K562 (cell line): Measurements from ENCODE around the gene PIK3R2. TPM values are rescaled to one million over a fixed set of nuclear protein-coding genes. Genes with fewer than 3 reads are reported as not detected.

Source experiments
- BCLAF1 ChIP-seq, 2 experiments: fragments of 450-650 bp in 1 of 2; IDR thresholded peaks; 2 replicates each; pipeline ENCODE4 v1.6.1; 2011 to 2017; ENCODE audit warnings: low read depth in 2 of 2, antibody characterized with exemption in 1 of 2, borderline replicate concordance in 1 of 2, low read length in 1 of 2, mild to moderate bottlenecking in 1 of 2, mixed read lengths in 1 of 2; ENCODE audit not compliant: control insufficient read depth in 1 of 2
- BRCA1 ChIP-seq, 2 experiments: fragments of 450-650 bp in 1 of 2; sonication (generic) in 1 of 2; formaldehyde crosslinking in 1 of 2; IDR thresholded peaks; 2 replicates each; pipeline versions ENCODE4 v1.5.0 to v1.6.1; 2017 to 2020; ENCODE audit warnings: mild to moderate bottlenecking in 1 of 2, missing genetic modification reagents in 1 of 2
- CTBP1 ChIP-seq: fragments of 450-650 bp; IDR thresholded peaks from 2 replicates; pipeline ENCODE4 v1.6.1; 2016; ENCODE audit warnings: borderline replicate concordance
- DACH1 ChIP-seq: fragments of 450-650 bp; IDR thresholded peaks from 2 replicates; pipeline ENCODE4 v1.6.1; 2018; ENCODE audit not compliant: partially characterized antibody
- E2F1 ChIP-seq: sonication (generic); formaldehyde crosslinking; IDR thresholded peaks from 2 replicates; pipeline ENCODE4 v1.8.1; 2023; ENCODE audit warnings: mild to moderate bottlenecking, missing genetic modification reagents, moderate library complexity
- FIP1L1 ChIP-seq: fragments of 200-400 bp; formaldehyde crosslinking; IDR thresholded peaks from 2 replicates; pipeline ENCODE4 v1.6.1; 2018; ENCODE audit warnings: mild to moderate bottlenecking, low read depth, low read length; ENCODE audit not compliant: poor library complexity, severe bottlenecking
- JUN ChIP-seq, 2 experiments: sonication (generic) in 1 of 2; formaldehyde crosslinking in 1 of 2; IDR thresholded peaks; 2 replicates each; pipeline versions ENCODE4 v1.6.1 to v1.8.0; 2012 to 2022; ENCODE audit warnings: borderline replicate concordance in 2 of 2, mild to moderate bottlenecking in 2 of 2, improper control_type of control experiment in 1 of 2, low read depth in 1 of 2, low read length in 1 of 2, missing genetic modification reagents in 1 of 2
- MED1 ChIP-seq: sonication (generic); formaldehyde crosslinking; IDR thresholded peaks from 2 replicates; pipeline ENCODE4 v1.8.1; 2023; ENCODE audit warnings: missing genetic modification reagents, borderline replicate concordance
- MNT ChIP-seq, 2 experiments: fragments of 450-650 bp; conservative IDR thresholded peaks; 2 replicates each; pipeline ENCODE4 v1.6.1; 2017; ENCODE audit warnings: mild to moderate bottlenecking in 2 of 2, moderate library complexity in 2 of 2
- POLR2A ChIP-seq: fragments of 450-650 bp; conservative IDR thresholded peaks from 2 replicates; pipeline ENCODE4 v1.6.1; 2016
- SAFB ChIP-seq: fragments of 200-400 bp; formaldehyde crosslinking; IDR thresholded peaks from 2 replicates; pipeline ENCODE4 v1.6.1; 2017; ENCODE audit warnings: low read depth, low read length, borderline replicate concordance
- SAP30 ChIP-seq: fragments of 200-600 bp; sonication (generic); IDR thresholded peaks from 2 replicates; pipeline ENCODE4 v1.6.1; 2012; ENCODE audit warnings: borderline replicate concordance, low read depth, mild to moderate bottlenecking, moderate library complexity, low read length, control low read depth, inconsistent platforms; ENCODE audit not compliant: insufficient read depth, poor library complexity, severe bottlenecking
- STAT5B ChIP-seq: fragments of 250-450 bp; sonication (Bioruptor Pico); IDR thresholded peaks from 2 replicates; pipeline ENCODE4 v1.8.0; 2021; ENCODE audit warnings: mild to moderate bottlenecking, inconsistent platforms
- ZBTB34 ChIP-seq: fragments of 250-450 bp; sonication (Bioruptor Pico); IDR thresholded peaks from 2 replicates; pipeline ENCODE4 v1.8.0; 2021; ENCODE audit warnings: mild to moderate bottlenecking, moderate library complexity
- ZNF511 ChIP-seq: sonication (generic); formaldehyde crosslinking; IDR thresholded peaks from 2 replicates; pipeline ENCODE4 v1.8.0; 2022; ENCODE audit warnings: mild to moderate bottlenecking, missing genetic modification reagents
- polyA plus RNA-seq, 8 experiments: library from polyadenylated mRNA; depleted of rRNA in 4 of 8; stranded (reverse) in 5 of 8; unstranded in 3 of 8; fragments of >200 nt; fragmentation: Nextera tagmentation in 2 of 8; fragmentation: Illumina TruSeq in 1 of 8; extraction: Ambion mirVana in 2 of 8; extraction: Trizol in 1 of 8; gene quantifications; 2 replicates each; pipeline versions ENCODE4 v1.2.1 to v1.2.3, GENCODE V29; 2011 to 2014; ENCODE audit warnings: inconsistent platforms in 1 of 8, missing spikeins in 1 of 8
- total RNA-seq, 7 experiments: library from RNA; depleted of rRNA in 6 of 7; stranded (reverse); fragments of >200 nt in 6 of 7; fragmentation: Illumina TruSeq in 2 of 7; extraction: Trizol in 2 of 7; gene quantifications; 2 replicates each; pipeline versions ENCODE4 v1.2.1 to v1.2.3, GENCODE V29; 2011 to 2021; ENCODE audit warnings: low replicate concordance in 1 of 7

The PIK3R2 gene
- total and polyA plus RNA-seq, 9 of the 15 experiments (the other 6 are each of a cell fraction or from before 2014, with no cell fraction given) = 0.39 to 37.9 (median 5.3) TPM

- no peak for TF ChIP-seq ZBTB34 (CRISPR knock-in tag)
- peak; percentile 57 for TF ChIP-seq FIP1L1
- TF ChIP-seq ZNF511 (CRISPR knock-in tag) = peak; percentile 47; the same call in 1 of the 2 replicates
- peak; percentile 3; the same call in 1 of the 2 replicates for TF ChIP-seq CTBP1
- TF ChIP-seq BCLAF1 (IDR thresholded peaks at IDR 0.05; ENCODE audit: borderline replicate concordance in 1 of 2, control insufficient read depth in 1 of 2, low read depth in 2 of 2, low read length in 1 of 2) = no peak
- TF ChIP-seq MNT (conservative IDR thresholded peaks at IDR 0.05) = peak; percentile 9 to 17; a peak in 1 of 4 replicates
- no peak for TF ChIP-seq BRCA1 (IDR thresholded peaks at IDR 0.05)
- 0 out of 2 replicates have a peak, but pooled peaks have one; percentile 82 for TF ChIP-seq BRCA1 (CRISPR knock-in tag; IDR thresholded peaks at IDR 0.05)
- TF ChIP-seq DACH1 = peak; percentile 20
- TF ChIP-seq SAFB = 0 out of 2 replicates have a peak, but pooled peaks have one; percentile 17
- TF ChIP-seq POLR2A = peak; percentile 10
- TF ChIP-seq SAP30 = peak; percentile 70
- TF ChIP-seq E2F1 (CRISPR knock-in tag) = peak; percentile 46; the same call in 1 of the 2 replicates
- no peak for TF ChIP-seq STAT5B (CRISPR knock-in tag)
- no peak for TF ChIP-seq JUN (IDR thresholded peaks at IDR 0.05; ENCODE audit: borderline replicate concordance, low read depth, low read length)
- peak; percentile 31; the same call in 1 of the 2 replicates for TF ChIP-seq JUN (CRISPR knock-in tag; IDR thresholded peaks at IDR 0.05; ENCODE audit: borderline replicate concordance)
- TF ChIP-seq MED1 (CRISPR knock-in tag) = peak; percentile 51; the same call in 1 of the 2 replicates
These were observed 40.6 kb downstream of the PIK3R2 start (continued) for GRCh38 chr19:18193388-18194180.
